Measurements from ENCODE around the gene TXNDC12.

DNA sequence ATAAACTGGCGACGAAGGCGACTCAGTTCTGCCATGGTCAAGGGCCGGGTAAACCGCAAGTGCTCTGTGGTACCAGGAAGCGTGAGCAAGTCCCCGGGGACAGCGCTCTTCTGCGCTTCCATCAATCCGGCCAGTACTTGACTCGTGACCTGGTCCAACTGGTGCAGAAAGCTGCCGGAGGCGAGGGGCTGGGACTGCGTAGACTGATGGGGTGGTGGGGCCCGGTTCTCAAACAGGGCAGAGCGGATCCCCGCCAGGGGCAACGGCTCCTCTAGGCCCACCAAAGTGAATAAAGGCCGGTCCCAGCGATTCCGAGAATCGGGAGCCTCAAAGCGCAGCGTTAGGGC, 22.2 kb downstream of the TXNDC12 start:
- TF ChIP-seq CTCF (IDR thresholded peaks at IDR 0.05; ENCODE audit: low read length) (no peak), EZH2 (optimal IDR thresholded peaks at IDR 0.05; ENCODE audit: low read depth, low read length) (no peak)

Measured in MM.1S (cell line).